Measurements from ENCODE around the gene RERE.
A peak's percentile ranks its signal among the peaks of the same experiment; 100 is the strongest.

Gene RERE

DNA sequence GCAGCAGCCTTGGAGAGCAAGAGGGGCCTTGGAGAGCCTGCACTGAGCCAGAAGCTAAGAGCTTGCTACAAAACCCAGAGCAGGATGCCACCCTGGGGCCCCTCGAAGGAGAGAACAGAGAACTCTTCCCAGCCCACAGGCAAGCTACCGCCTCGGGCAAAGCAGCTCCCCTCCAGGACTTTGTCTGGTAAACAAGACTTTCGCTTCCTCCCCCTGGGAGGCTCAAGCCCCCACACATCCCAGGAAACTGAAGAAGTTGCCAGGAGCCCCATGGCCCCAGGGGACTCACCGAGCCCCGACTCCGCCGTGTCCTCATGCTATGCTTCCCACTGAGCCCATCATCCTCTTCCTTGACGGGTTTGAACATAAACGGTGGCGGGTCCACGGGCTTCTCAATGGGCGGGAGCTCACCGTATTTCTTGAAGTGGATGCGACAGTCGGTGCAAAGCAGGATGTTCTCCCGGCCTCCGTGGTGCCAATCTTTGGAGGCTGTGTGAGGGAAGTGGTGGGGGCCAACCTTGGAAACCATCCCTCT is 453.6 kb downstream of the RERE start:
- H3K36me3 Mint-ChIP-seq (ENCODE audit: low read depth) = peaks cover 100% of the 10 kb centered on the region
- no peaks in the 10 kb centered on the region for H3K9me3 Mint-ChIP-seq
- no peaks in the 10 kb centered on the region for H3K27me3 Mint-ChIP-seq
- no peak overlapping the region for H3K4me3 Mint-ChIP-seq
- intact Hi-C loops (cut with micrococcal nuclease) = no loop called here
- H3K27ac Mint-ChIP-seq = peak overlapping the region; percentile 27
- peaks cover 29% of the 10 kb centered on the region for H3K4me1 Mint-ChIP-seq (ENCODE audit: low read depth)

DNA sequence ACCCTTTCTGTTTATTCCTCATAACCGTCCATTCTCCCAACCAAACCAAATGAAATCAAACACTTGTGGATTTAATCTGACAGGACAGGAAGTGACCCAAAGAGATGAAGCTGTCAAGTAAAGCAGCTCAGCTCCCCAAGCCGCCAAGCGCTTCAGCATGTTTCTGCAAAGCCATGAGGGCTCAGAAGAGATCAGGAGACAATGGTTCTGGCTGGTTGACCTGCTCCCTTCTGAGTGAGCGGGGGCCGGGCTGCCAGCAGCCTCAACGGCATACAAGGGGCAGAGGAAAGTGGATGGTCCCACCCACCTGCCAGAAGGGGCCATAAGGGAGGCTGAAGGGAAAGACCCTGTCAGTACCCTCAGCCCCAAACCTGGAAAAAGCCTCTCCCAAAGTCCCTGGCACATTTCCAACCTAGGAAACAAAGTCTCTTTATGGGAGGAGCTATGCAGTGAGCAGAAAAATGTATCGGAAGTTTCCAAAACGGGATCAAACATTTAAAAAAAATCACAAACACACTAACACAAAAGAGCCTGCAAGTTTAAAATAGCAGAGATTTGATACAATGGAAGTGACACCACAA is 454.2 kb downstream of the RERE start:
- intact Hi-C loops (cut with micrococcal nuclease) = no loop called here
- Mint-ChIP-seq H3K27me3 (no peaks in the 10 kb centered on the region), H3K4me1 (ENCODE audit: low read depth) (peaks cover 26% of the 10 kb centered on the region), H3K27ac (peak overlapping the region; percentile 27), H3K36me3 (ENCODE audit: low read depth) (peaks cover 100% of the 10 kb centered on the region), H3K4me3 (no peak overlapping the region), H3K9me3 (no peaks in the 10 kb centered on the region)

DNA sequence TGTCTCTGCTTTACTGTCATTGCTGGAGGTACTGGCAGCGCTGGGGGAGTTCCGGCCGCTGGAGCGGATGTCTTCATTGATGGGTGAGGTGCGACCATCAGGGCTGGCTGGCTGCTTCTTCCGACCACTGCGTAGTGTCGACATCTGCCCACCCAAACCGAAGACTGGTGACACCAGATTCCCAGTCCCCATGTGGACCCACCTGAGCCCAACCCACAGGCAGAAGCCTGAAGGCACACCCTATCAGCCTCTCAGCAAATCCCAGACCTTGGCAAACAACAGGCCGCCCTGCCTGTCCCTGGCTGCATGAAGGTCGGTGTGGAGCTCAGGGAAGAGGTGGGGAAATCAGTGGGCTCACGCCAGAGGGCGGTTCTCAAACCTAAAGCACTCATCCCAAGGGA is 454.7 kb downstream of the RERE start:
- intact Hi-C loops (cut with micrococcal nuclease) = no loop called here
- H3K27me3 Mint-ChIP-seq = no peaks in the 10 kb centered on the region
- no peaks in the 10 kb centered on the region for H3K9me3 Mint-ChIP-seq
- H3K36me3 Mint-ChIP-seq (ENCODE audit: low read depth) = peaks cover 100% of the 10 kb centered on the region
- H3K27ac Mint-ChIP-seq = no peak overlapping the region
- peaks cover 20% of the 10 kb centered on the region for H3K4me1 Mint-ChIP-seq (ENCODE audit: low read depth)
- no peak overlapping the region for H3K4me3 Mint-ChIP-seq

GRCh38 chr1:8361198-8361849 is 456.1 kb downstream of the RERE start:
- H3K9me3 Mint-ChIP-seq = no peaks in the 10 kb centered on the region
- H3K4me1 Mint-ChIP-seq (ENCODE audit: low read depth) = peaks cover 9% of the 10 kb centered on the region
- intact Hi-C loops (cut with micrococcal nuclease) = no loop called here
- H3K27ac Mint-ChIP-seq = no peak overlapping the region
- H3K36me3 Mint-ChIP-seq (ENCODE audit: low read depth) = peaks cover 100% of the 10 kb centered on the region
- no peaks in the 10 kb centered on the region for H3K27me3 Mint-ChIP-seq
- no peak overlapping the region for H3K4me3 Mint-ChIP-seq

DNA sequence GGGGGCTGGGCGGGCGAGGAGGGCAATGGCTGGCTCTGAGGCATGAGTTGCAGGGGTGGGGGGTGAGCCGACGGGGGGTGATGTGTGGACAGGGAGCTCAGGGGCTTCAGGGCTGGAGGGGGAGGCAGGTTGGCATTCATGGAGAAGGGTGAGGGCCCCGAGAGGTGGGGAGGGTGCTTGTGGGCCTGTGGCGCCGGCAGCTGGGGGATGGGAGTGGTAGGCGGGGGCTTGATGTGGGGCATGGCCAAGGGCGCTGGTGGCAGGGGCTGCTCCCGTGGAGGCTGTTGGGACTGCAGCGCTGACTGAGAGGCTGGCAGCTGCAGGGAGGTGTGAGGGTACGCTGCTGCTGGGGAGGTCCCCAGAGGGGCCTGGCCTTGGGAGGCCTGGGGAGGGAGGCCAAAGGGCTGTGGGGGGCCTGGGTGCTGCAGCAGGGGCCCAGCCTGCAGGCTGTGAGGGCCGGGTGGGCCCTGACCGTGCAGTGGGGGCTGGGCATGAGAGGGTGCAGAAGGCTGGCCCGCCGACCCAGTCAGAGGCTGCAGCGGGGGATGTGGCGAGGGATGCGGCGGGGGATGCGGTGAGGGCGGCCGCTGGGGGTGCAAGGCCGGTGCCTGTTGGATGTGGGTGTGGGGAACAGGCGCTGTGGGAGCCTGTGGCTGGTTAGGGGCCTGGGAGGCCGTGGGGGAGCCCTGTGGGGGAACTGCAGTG is 456.8 kb downstream of the RERE start:
- H3K9me3 Mint-ChIP-seq = no peaks in the 10 kb centered on the region
- H3K27ac Mint-ChIP-seq = no peak overlapping the region
- H3K4me3 Mint-ChIP-seq = no peak overlapping the region
- intact Hi-C loops (cut with micrococcal nuclease) = no loop called here
- H3K27me3 Mint-ChIP-seq = no peaks in the 10 kb centered on the region
- H3K36me3 Mint-ChIP-seq (ENCODE audit: low read depth) = peaks cover 100% of the 10 kb centered on the region
- peaks cover 2% of the 10 kb centered on the region for H3K4me1 Mint-ChIP-seq (ENCODE audit: low read depth)

GRCh38 chr1:8359617-8360481 is 457.6 kb downstream of the RERE start:
- Mint-ChIP-seq H3K36me3 (ENCODE audit: low read depth) (peaks cover 100% of the 10 kb centered on the region), H3K4me1 (ENCODE audit: low read depth) (no peaks in the 10 kb centered on the region), H3K27me3 (no peaks in the 10 kb centered on the region), H3K4me3 (no peak overlapping the region), H3K9me3 (no peaks in the 10 kb centered on the region), H3K27ac (no peak overlapping the region)
- intact Hi-C loops (cut with micrococcal nuclease) = no loop called here

DNA sequence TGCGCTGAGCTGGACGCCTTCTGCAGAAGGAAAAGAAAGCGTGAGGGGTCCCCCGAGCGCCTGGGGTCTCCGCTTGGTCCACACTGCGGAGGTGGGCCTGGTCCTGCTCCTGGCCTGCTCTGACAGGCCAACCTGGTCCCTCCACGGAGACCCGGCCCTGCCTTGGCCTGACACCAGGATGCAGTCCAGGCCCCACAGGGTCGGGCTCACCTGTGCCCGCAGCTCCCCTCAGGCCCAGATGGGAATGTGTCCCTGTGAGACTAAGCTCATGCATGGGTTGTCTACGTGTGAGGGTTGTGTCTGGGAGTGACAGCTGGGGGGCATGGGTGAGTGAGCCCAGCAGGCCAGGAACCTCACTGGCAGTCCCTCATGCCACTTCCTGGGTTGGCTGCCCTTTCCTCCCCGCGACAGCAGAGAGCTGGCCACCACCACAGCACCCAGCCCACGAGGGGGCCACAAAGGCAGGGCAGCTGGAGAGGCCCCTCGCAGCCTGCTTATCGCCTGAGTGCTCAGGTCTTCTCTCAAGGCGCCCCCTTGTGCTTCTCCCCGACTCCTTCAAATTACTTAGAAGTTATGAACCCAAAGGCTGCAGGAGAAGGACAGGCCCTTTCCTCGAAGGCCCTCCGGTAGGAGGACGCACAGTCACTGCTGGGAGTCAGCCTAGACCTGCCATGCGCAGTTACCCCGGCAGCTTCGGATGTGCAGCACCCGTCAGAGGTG is 458.4 kb downstream of the RERE start:
- Mint-ChIP-seq H3K9me3 (no peaks in the 10 kb centered on the region), H3K36me3 (ENCODE audit: low read depth) (peaks cover 100% of the 10 kb centered on the region), H3K27me3 (no peaks in the 10 kb centered on the region), H3K4me3 (no peak overlapping the region), H3K27ac (no peak overlapping the region), H3K4me1 (ENCODE audit: low read depth) (no peaks in the 10 kb centered on the region)
- intact Hi-C loops (cut with micrococcal nuclease) = no loop called here

GRCh38 chr1:8358241-8358896 is 459.1 kb downstream of the RERE start:
- Mint-ChIP-seq H3K36me3 (ENCODE audit: low read depth) (peaks cover 100% of the 10 kb centered on the region), H3K27ac (no peak overlapping the region), H3K4me3 (no peak overlapping the region), H3K27me3 (no peaks in the 10 kb centered on the region), H3K9me3 (no peaks in the 10 kb centered on the region), H3K4me1 (ENCODE audit: low read depth) (no peaks in the 10 kb centered on the region)
- intact Hi-C loops (cut with micrococcal nuclease) = no loop called here

- peaks cover 100% of the 10 kb centered on the region for H3K36me3 Mint-ChIP-seq (ENCODE audit: low read depth)
Measured at GRCh38 chr1:8357329-8358101, 459.9 kb downstream of the RERE start.

GRCh38 chr1:8356256-8357209 is 460.9 kb downstream of the RERE start:
- intact Hi-C loops (cut with micrococcal nuclease) = no loop called here
- Mint-ChIP-seq H3K9me3 (no peaks in the 10 kb centered on the region), H3K4me3 (no peak overlapping the region), H3K36me3 (ENCODE audit: low read depth) (peaks cover 93% of the 10 kb centered on the region), H3K27me3 (no peaks in the 10 kb centered on the region), H3K27ac (no peak overlapping the region), H3K4me1 (ENCODE audit: low read depth) (no peaks in the 10 kb centered on the region)

More at GRCh38 chr1:8357329-8358101, 459.9 kb downstream of the RERE start:
- no peaks in the 10 kb centered on the region for H3K4me1 Mint-ChIP-seq (ENCODE audit: low read depth)
- H3K4me3 Mint-ChIP-seq = no peak overlapping the region
- H3K9me3 Mint-ChIP-seq = no peaks in the 10 kb centered on the region
- no peaks in the 10 kb centered on the region for H3K27me3 Mint-ChIP-seq
- no peak overlapping the region for H3K27ac Mint-ChIP-seq
- intact Hi-C loops (cut with micrococcal nuclease) = no loop called here

- Mint-ChIP-seq H3K9me3 (no peaks in the 10 kb centered on the region), H3K4me1 (ENCODE audit: low read depth) (no peaks in the 10 kb centered on the region), H3K36me3 (ENCODE audit: low read depth) (peaks cover 84% of the 10 kb centered on the region), H3K4me3 (no peak overlapping the region), H3K27ac (no peak overlapping the region), H3K27me3 (no peaks in the 10 kb centered on the region)
- intact Hi-C loops (cut with micrococcal nuclease) = no loop called here
Measured at GRCh38 chr1:8355439-8356255, 461.8 kb downstream of the RERE start.
